HFF-Myc (cell line): ENCODE measurements around the gene CTDP1.

ENCODE experiments used
- DNase-seq: peaks from one replicate; pipeline ENCODE4 v3.0.0-alpha.2; 2011; ENCODE audit warnings: low read depth; ENCODE audit errors: extremely low read depth
- H3K4me3 ChIP-seq: replicated peaks from 2 replicates; pipeline ENCODE4 v1.5.1; 2011; ENCODE audit warnings: low read depth, mild to moderate bottlenecking, control low read depth, low read length
- CTCF ChIP-seq: IDR thresholded peaks from 2 replicates; pipeline ENCODE4 v1.5.1; 2012; ENCODE audit warnings: mild to moderate bottlenecking, low read depth, low read length, control low read depth; ENCODE audit errors: missing control alignments

CTDP1 gene

GRCh38 chr18:79723628-79724027 is 44.0 kb downstream of the CTDP1 start:
- no peak for TF ChIP-seq CTCF
- H3K4me3 ChIP-seq, result no peak overlapping the region

GRCh38 chr18:79724299-79725080 is 44.9 kb downstream of the CTDP1 start:
- no peak overlapping the region for H3K4me3 ChIP-seq
- no peak for DNase-seq
- no peak for TF ChIP-seq CTCF

More at GRCh38 chr18:79723628-79724027, 44.0 kb downstream of the CTDP1 start:
- no peak for DNase-seq

GRCh38 chr18:79725486-79725885 is 45.9 kb downstream of the CTDP1 start:
- DNase-seq, result no peak
- no peak overlapping the region for H3K4me3 ChIP-seq

GRCh38 chr18:79726721-79727120 is 47.1 kb downstream of the CTDP1 start:
- TF ChIP-seq CTCF, result no peak
- no peak for DNase-seq
- H3K4me3 ChIP-seq, result no peak overlapping the region

More at GRCh38 chr18:79725486-79725885, 45.9 kb downstream of the CTDP1 start:
- TF ChIP-seq CTCF, result no peak

GRCh38 chr18:79727211-79727610 is 47.6 kb downstream of the CTDP1 start:
- H3K4me3 ChIP-seq, result no peak overlapping the region
- no peak for DNase-seq
- no peak for TF ChIP-seq CTCF

GRCh38 chr18:79728931-79729586 is 49.5 kb downstream of the CTDP1 start:
- H3K4me3 ChIP-seq, result no peak overlapping the region
- no peak for DNase-seq
- no peak for TF ChIP-seq CTCF

GRCh38 chr18:79729611-79730010 is 50.0 kb downstream of the CTDP1 start:
- H3K4me3 ChIP-seq, result no peak overlapping the region
- no peak for DNase-seq
- no peak for TF ChIP-seq CTCF
